Activated CD8-positive, alpha-beta memory T cell treated with anti-CD3 and anti-CD28 coated beads, Interleukin-2, amount 10 ng/mL, durations not matched to agents 7 days and 5 days (primary cell): ENCODE results near the gene LDLRAD4. TPM values are rescaled to one million over a fixed set of nuclear protein-coding genes. Genes with fewer than 3 reads are reported as not detected.

Source experiments
- ATAC-seq: fragments of 150-1000 bp; cut with Tn5 transposase; one replicate; pipeline ENCODE4 v1.10.0; 2021; ENCODE audit warnings: moderate library complexity
- CTCF ChIA-PET: fragments of 350-600 bp; sonication (Branson Sonifier 250); formaldehyde crosslinking; loops from one replicate; lab custom pipeline; 2021; ENCODE audit warnings: antibody characterized with exemption; lab: Charles Lee
- DNase-seq: peaks from one replicate; pipeline ENCODE4 v3.0.0-alpha.2; 2020
- H3K27ac Mint-ChIP-seq: one replicate; pipeline ENCODE4 v1.8.0; 2021; ENCODE audit warnings: mild to moderate bottlenecking, mixed read lengths
- H3K27me3 Mint-ChIP-seq: one replicate; pipeline ENCODE4 v1.8.0; 2021; ENCODE audit warnings: mixed read lengths
- H3K36me3 Mint-ChIP-seq: one replicate; pipeline ENCODE4 v1.8.0; 2021; ENCODE audit warnings: mild to moderate bottlenecking, mixed read lengths
- H3K4me1 Mint-ChIP-seq: one replicate; pipeline ENCODE4 v1.8.0; 2021; ENCODE audit warnings: mixed read lengths
- H3K4me3 Mint-ChIP-seq: one replicate; pipeline ENCODE4 v1.8.0; 2021; ENCODE audit warnings: mild to moderate bottlenecking, moderate library complexity, mixed read lengths
- H3K9me3 Mint-ChIP-seq: one replicate; pipeline ENCODE4 v1.8.0; 2022; ENCODE audit warnings: low read depth, mixed read lengths
- total RNA-seq, 2 experiments: library from RNA; stranded (reverse); gene quantifications; one replicate each; pipeline ENCODE4 v1.2.3, GENCODE V29; 2021

The LDLRAD4 gene
- total RNA-seq, 2 experiments from 2014 or later, result 33.9 to 44.5 TPM

- CTCF ChIA-PET, result no interaction called here
- Mint-ChIP-seq H3K36me3 (no peaks in the 10 kb centered on the region), H3K4me3 (no peak overlapping the region), H3K9me3 (peaks cover 2% of the 10 kb centered on the region), H3K27me3 (peaks cover 2% of the 10 kb centered on the region), H3K27ac (no peak overlapping the region), H3K4me1 (peaks cover 6% of the 10 kb centered on the region)
- DNase-seq (no peak), ATAC-seq (no peak)
Measured at GRCh38 chr18:13300029-13300428, 81.5 kb downstream of the LDLRAD4 start.

- CTCF ChIA-PET, result no interaction called here
- Mint-ChIP-seq H3K27me3 (peaks cover 7% of the 10 kb centered on the region), H3K27ac (no peak overlapping the region), H3K9me3 (peaks cover 7% of the 10 kb centered on the region), H3K4me3 (no peak overlapping the region), H3K36me3 (peaks cover 4% of the 10 kb centered on the region), H3K4me1 (peaks cover 4% of the 10 kb centered on the region)
- DNase-seq (no peak), ATAC-seq (no peak)
Measured at GRCh38 chr18:13300796-13301195, 82.2 kb downstream of the LDLRAD4 start.

GRCh38 chr18:13302040-13302439 is 83.5 kb downstream of the LDLRAD4 start:
- CTCF ChIA-PET, result no interaction called here
- peaks cover 4% of the 10 kb centered on the region for H3K4me1 Mint-ChIP-seq

GRCh38 chr18:13302457-13303225 is 84.1 kb downstream of the LDLRAD4 start:
- DNase-seq (no peak), ATAC-seq (no peak)
- Mint-ChIP-seq H3K27ac (no peak overlapping the region), H3K27me3 (peaks cover 21% of the 10 kb centered on the region), H3K4me1 (peaks cover 4% of the 10 kb centered on the region), H3K9me3 (peaks cover 8% of the 10 kb centered on the region), H3K36me3 (peaks cover 5% of the 10 kb centered on the region), H3K4me3 (no peak overlapping the region)
- CTCF ChIA-PET, result no interaction called here

More at GRCh38 chr18:13302040-13302439, 83.5 kb downstream of the LDLRAD4 start:
- peaks cover 8% of the 10 kb centered on the region for H3K9me3 Mint-ChIP-seq
- H3K27ac Mint-ChIP-seq, result no peak overlapping the region
- DNase-seq (no peak), ATAC-seq (no peak)
- H3K27me3 Mint-ChIP-seq, result peaks cover 20% of the 10 kb centered on the region
- peaks cover 5% of the 10 kb centered on the region for H3K36me3 Mint-ChIP-seq
- no peak overlapping the region for H3K4me3 Mint-ChIP-seq

GRCh38 chr18:13303756-13304364 is 85.3 kb downstream of the LDLRAD4 start:
- Mint-ChIP-seq H3K27me3 (peaks cover 21% of the 10 kb centered on the region), H3K9me3 (peaks cover 8% of the 10 kb centered on the region), H3K4me1 (peaks cover 14% of the 10 kb centered on the region), H3K27ac (no peak overlapping the region), H3K4me3 (no peak overlapping the region), H3K36me3 (peaks cover 5% of the 10 kb centered on the region)
- ATAC-seq (no peak), DNase-seq (no peak)
- CTCF ChIA-PET, result no interaction called here

- CTCF ChIA-PET, result no interaction called here
- Mint-ChIP-seq H3K27ac (no peak overlapping the region), H3K9me3 (peaks cover 8% of the 10 kb centered on the region), H3K27me3 (peaks cover 21% of the 10 kb centered on the region), H3K4me1 (peaks cover 21% of the 10 kb centered on the region), H3K4me3 (no peak overlapping the region), H3K36me3 (peaks cover 5% of the 10 kb centered on the region)
- ATAC-seq (no peak), DNase-seq (no peak)
Measured at GRCh38 chr18:13305301-13305700, 86.7 kb downstream of the LDLRAD4 start.

GRCh38 chr18:13306583-13306982 is 88.0 kb downstream of the LDLRAD4 start:
- Mint-ChIP-seq H3K9me3 (peaks cover 8% of the 10 kb centered on the region), H3K27me3 (peaks cover 24% of the 10 kb centered on the region), H3K27ac (no peak overlapping the region), H3K4me3 (no peak overlapping the region), H3K36me3 (peaks cover 5% of the 10 kb centered on the region), H3K4me1 (peaks cover 21% of the 10 kb centered on the region)
- DNase-seq, result no peak
- no peak for ATAC-seq
- CTCF ChIA-PET, result no interaction called here

GRCh38 chr18:13308369-13308768 is 89.8 kb downstream of the LDLRAD4 start:
- Mint-ChIP-seq H3K4me1 (peaks cover 28% of the 10 kb centered on the region), H3K36me3 (peaks cover 5% of the 10 kb centered on the region), H3K27ac (no peak overlapping the region), H3K4me3 (no peak overlapping the region), H3K27me3 (peaks cover 31% of the 10 kb centered on the region), H3K9me3 (peaks cover 8% of the 10 kb centered on the region)
- CTCF ChIA-PET, result no interaction called here
- DNase-seq (peak; percentile 68), ATAC-seq (no peak)

GRCh38 chr18:13309031-13309747 is 90.6 kb downstream of the LDLRAD4 start:
- H3K27me3 Mint-ChIP-seq, result peaks cover 38% of the 10 kb centered on the region
- no peak overlapping the region for H3K4me3 Mint-ChIP-seq
- CTCF ChIA-PET, result no interaction called here
- peaks cover 29% of the 10 kb centered on the region for H3K4me1 Mint-ChIP-seq
- peaks cover 5% of the 10 kb centered on the region for H3K36me3 Mint-ChIP-seq
- H3K27ac Mint-ChIP-seq, result no peak overlapping the region
- no peak for ATAC-seq
- peaks cover 8% of the 10 kb centered on the region for H3K9me3 Mint-ChIP-seq
- DNase-seq, result no peak

- Mint-ChIP-seq H3K27ac (no peak overlapping the region), H3K36me3 (peaks cover 8% of the 10 kb centered on the region), H3K4me1 (peaks cover 29% of the 10 kb centered on the region), H3K9me3 (peaks cover 10% of the 10 kb centered on the region), H3K4me3 (no peak overlapping the region), H3K27me3 (peaks cover 36% of the 10 kb centered on the region)
- DNase-seq (no peak), ATAC-seq (no peak)
- CTCF ChIA-PET, result no interaction called here
Measured at GRCh38 chr18:13309748-13310670, 91.4 kb downstream of the LDLRAD4 start.

GRCh38 chr18:13311193-13311592 is 92.6 kb downstream of the LDLRAD4 start:
- Mint-ChIP-seq H3K4me1 (peaks cover 25% of the 10 kb centered on the region), H3K27ac (no peak overlapping the region), H3K9me3 (peaks cover 10% of the 10 kb centered on the region), H3K36me3 (peaks cover 9% of the 10 kb centered on the region), H3K27me3 (peaks cover 27% of the 10 kb centered on the region), H3K4me3 (no peak overlapping the region)
- CTCF ChIA-PET, result no interaction called here
- DNase-seq (no peak), ATAC-seq (no peak)

GRCh38 chr18:13312515-13312914 is 94.0 kb downstream of the LDLRAD4 start:
- CTCF ChIA-PET, result interaction anchor here (1.2 kb wide), 1 partner anchor 96 kb away, joined by 3 read pairs; no protein-coding TSS in a partner anchor
- peaks cover 9% of the 10 kb centered on the region for H3K36me3 Mint-ChIP-seq
- H3K27ac Mint-ChIP-seq, result no peak overlapping the region
- no peak for ATAC-seq
- no peak overlapping the region for H3K4me3 Mint-ChIP-seq
- H3K27me3 Mint-ChIP-seq, result peaks cover 18% of the 10 kb centered on the region
- peaks cover 16% of the 10 kb centered on the region for H3K9me3 Mint-ChIP-seq
- no peak for DNase-seq
- peaks cover 25% of the 10 kb centered on the region for H3K4me1 Mint-ChIP-seq
